ENCODE data around the gene C5AR2.
"Not testable (repeated sequence)": the region's sequence is repeated elsewhere in the genome, so short reads cannot be mapped to it uniquely, and the experiment has no call there.

Gene C5AR2

DNA sequence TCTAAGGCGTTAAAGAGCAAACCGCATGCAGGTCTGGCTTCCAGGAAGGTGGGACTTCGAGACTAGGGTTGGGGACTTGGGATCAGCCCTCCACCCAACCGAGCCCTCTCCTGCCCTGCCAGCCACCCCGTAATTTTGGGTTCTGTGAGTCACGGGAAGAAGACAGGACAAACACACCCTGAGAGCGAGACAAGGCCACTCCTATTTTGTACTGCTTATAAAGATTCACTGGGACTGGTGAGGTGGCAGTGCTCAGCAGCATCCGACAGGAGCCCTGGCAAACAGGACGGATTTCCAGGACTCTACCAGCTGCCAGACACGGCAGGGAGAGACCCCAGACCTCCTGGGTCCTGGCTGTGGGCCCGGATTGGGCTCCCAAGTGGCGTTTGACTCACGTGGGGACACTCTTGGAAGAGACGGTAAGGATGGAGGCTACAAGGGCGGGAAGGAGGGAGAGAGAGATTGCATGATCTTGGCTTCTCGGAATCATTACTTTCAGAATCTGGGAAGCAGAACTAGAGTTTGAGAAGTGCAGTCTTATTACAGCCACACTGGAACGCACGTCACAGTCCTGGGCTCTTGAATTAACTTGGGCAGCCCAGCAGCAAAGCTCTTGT lies at the start of gene C5AR2:
Gene C5AR2, plus strand, starts transcription at position 245 of the 617 bp plus-strand sequence. CDS start 8,625 bp downstream, outside the sequence.
- DNase-seq: no peak

GRCh38 chr19:47283405-47284059 lies 48.4 kb upstream of the C5AR2 start:
- no peak for DNase-seq

GRCh38 chr19:47284324-47284899 lies 47.6 kb upstream of the C5AR2 start:
- no peak for DNase-seq

DNA sequence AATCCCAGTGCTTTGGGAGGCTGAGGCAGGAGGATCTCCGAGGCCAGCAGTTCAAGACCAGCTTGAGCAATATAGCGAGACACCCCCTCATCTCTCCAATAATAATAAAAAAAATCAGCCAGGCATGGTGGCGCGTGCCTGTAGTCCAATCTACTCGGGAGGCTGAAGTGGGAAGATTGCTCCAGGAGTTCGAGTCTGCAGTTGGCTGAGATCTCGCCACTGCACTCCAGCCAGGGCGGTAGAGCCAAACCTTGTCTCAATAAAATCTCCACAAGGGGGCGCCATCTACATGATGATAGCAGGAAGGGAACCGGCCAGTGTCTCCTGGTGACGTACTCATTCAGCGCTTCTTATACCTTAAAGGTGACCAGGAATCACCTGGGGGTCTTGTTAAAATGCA lies 35.9 kb upstream of the C5AR2 start:
- peak; percentile 86 for DNase-seq

GRCh38 chr19:47300867-47301266 lies 31.1 kb upstream of the C5AR2 start:
- not testable (repeated sequence) for DNase-seq

GRCh38 chr19:47302249-47302648 lies 29.7 kb upstream of the C5AR2 start:
- no peak for DNase-seq

- DNase-seq: no peak
These were observed 28.0 kb upstream of the C5AR2 start for GRCh38 chr19:47303966-47304365.

DNA sequence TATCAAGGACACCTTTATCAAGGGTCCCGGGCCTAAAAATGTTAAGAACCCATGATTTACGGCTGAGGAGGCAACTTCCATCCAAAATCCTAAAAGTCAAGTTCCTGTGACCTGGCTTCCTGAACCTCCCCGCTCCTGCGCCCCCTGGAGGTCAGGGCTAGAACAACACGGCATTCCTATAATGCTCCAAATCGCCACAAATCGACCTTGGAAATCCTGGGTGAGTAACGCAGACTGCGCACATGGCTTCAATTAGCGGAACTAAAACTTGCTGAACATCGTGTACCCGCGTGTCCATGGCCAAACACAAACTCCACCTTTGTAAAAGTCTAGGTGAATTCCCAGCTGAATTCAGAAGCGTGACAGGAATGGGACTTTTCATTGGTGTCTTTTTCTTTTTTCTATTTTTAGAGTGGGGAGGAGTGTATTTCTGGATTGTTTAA lies 26.6 kb upstream of the C5AR2 start:
- DNase-seq: peak; percentile 88

DNA sequence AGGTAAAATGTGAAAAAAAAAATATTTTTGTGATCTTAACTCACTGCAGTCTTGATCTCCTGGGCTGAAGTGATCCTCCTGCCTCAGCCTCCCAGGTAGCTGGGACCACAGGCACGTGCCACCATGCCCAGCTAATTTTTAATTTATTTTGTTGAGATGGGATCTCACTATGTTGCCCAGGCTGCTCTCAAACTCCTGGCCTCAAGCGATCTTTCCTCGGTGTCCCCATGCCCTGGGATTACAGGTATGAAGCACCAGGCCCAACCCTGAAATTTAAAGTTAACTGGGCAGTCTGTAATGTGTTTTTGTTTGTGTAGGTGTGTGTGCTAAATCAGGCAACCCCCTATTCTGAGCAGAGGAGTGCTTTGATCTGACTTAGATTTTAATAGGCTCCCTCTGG lies 25.7 kb upstream of the C5AR2 start:
- no peak for DNase-seq

DNA sequence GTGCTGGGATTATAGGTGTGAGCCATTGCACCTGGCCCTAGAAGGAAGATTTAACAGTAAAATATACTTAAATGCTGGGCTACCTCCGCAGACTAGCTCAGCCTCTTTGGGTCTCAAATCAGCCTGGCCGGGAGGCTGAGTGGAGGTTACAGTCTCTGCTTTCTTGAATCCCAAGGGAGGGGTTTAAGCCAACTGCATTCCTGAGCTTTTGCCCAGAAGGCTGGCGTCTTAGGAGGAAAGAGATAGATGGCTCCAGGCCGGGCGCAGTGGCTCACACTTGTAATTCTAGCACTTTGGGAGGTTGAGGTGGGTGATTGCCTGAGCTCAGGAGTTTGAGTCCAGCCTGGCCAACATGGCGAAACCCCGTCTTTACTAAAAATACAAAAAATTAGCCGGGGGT lies 22.9 kb upstream of the C5AR2 start:
- no peak for DNase-seq

DNA sequence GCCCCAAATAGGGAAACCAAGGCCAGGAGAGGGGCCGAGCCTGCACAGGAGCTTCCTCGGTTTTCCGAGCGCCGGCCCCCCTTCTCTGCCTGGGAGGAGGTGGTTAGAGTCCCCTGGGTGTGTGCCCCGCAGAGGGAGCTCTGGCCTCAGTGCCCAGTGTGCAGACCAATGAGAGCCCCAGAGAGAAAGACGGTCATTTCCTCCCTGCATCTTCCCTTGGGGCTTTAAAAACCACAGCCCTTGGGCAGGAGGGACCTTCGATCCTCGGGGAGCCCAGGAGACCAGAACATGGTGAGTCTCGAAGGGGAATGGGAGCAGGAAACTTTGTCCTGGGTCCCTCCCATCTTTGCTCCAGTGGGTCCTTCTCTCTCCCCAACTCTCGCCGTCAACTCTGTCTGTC lies 22.4 kb upstream of the C5AR2 start, which contains the start of gene C5AR1:
Gene C5AR1, plus strand, starts transcription at position 254 of the 400 bp plus-strand sequence. Its CDS starts 35 bp downstream, at position 289.
- no peak for DNase-seq

DNA sequence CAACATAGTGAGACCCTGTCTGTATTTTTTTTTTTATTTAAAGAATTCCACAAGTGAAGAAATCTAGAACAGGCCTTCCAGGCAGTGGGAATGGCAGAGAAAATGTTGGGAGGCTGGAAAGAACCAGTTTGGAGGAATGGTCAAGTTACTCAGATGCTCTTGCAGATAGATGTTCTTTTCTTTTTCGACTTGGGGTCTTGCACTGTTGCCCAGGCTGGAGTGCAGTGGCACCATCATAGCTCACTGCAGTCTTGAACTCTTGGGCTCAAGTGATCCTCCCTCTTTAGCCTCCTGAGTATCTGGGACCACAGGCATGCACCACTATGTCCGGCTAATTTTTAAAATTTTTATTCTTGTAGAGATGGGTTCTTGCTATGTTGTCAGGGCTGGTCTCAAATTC lies 21.7 kb upstream of the C5AR2 start:
- no peak for DNase-seq

- no peak for DNase-seq
These were observed 21.2 kb upstream of the C5AR2 start for GRCh38 chr19:47310819-47311218.

DNA sequence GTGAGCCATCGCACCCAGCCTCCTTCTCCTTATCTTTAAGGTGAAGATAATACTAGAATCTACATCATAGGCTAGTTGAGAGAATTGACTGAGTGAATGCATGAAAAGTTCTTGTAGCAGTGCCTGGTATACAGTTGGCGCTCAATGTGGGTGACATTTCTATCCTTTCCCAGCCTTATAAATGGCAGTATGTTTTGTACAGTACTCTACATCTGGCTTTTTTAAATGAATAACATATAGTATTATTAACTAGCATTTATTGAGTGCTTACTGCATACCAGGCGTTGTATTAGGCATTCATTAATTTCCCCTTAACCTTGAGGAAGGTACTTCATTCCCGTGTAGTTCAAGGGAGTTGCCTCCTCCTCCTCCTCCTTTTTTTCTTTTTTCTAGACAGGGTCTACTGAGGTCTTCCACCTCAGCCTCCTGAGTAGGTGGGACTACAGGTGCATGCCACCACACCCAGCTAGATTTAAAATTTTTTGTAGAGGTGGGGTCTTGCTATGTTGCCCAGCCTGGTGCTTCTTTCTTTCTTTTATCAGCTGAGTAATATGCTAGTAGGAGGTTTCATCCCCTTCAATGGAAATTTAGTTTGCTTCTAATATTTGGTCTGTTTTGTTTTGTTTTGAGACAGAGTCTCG lies 19.5 kb upstream of the C5AR2 start:
- no peak for DNase-seq

DNA sequence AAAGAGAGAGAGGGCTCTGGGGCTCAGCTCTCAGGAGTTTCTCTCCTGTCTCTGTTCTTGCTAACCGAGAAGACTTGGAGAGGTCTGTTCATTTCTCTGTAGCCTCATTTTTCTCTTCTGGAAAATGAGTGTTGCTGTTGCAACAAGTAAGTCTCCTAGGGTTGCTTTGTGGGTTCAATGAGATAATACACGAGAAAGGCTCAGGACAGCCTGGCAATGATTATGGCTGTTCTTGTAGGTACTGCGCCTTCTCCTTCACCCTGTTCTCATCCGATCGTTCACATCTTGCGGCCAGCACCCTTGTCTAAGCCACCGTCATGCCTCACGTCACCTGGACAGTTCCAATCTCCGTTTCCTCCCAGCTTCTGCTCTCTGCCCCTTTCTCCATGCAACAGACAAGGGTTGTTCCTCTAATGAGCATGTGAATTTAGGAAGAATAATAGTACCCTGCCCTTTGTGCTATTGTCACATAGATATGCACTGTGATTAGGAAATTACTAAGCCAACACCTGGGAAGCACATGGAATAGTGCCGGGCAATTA lies 18.1 kb upstream of the C5AR2 start:
- DNase-seq: no peak

- DNase-seq: no peak
These were observed 16.7 kb upstream of the C5AR2 start for GRCh38 chr19:47315125-47315821.

DNA sequence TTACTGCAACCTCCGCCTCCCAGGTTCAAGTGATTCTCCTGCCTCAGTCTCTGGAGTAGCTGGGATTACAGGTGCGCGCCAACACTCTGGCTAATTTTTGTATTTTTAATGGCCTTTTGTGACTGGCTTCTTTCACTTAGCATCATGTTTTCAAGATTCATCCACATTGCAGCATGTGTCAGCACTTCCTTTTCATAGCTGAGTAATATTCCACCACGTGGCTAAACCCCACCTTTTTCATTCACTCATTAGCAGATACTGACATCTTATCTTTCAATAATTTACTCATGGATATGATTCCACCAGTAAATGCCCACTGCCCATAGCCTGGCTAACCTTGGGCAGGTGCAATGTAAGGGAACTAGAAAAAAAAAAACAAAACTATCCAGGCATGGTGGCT lies 15.5 kb upstream of the C5AR2 start:
- DNase-seq: no peak

DNA sequence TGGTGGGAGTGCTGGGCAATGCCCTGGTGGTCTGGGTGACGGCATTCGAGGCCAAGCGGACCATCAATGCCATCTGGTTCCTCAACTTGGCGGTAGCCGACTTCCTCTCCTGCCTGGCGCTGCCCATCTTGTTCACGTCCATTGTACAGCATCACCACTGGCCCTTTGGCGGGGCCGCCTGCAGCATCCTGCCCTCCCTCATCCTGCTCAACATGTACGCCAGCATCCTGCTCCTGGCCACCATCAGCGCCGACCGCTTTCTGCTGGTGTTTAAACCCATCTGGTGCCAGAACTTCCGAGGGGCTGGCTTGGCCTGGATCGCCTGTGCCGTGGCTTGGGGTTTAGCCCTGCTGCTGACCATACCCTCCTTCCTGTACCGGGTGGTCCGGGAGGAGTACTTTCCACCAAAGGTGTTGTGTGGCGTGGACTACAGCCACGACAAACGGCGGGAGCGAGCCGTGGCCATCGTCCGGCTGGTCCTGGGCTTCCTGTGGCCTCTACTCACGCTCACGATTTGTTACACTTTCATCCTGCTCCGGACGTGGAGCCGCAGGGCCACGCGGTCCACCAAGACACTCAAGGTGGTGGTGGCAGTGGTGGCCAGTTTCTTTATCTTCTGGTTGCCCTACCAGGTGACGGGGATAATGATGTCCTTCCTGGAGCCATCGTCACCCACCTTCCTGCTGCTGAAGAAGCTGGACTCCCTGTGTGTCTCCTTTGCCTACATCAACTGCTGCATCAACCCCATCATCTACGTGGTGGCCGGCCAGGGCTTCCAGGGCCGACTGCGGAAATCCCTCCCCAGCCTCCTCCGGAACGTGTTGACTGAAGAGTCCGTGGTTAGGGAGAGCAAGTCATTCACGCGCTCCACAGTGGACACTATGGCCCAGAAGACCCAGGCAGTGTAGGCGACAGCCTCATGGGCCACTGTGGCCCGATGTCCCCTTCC lies 11.8 kb upstream of the C5AR2 start:
- no peak for DNase-seq

DNA sequence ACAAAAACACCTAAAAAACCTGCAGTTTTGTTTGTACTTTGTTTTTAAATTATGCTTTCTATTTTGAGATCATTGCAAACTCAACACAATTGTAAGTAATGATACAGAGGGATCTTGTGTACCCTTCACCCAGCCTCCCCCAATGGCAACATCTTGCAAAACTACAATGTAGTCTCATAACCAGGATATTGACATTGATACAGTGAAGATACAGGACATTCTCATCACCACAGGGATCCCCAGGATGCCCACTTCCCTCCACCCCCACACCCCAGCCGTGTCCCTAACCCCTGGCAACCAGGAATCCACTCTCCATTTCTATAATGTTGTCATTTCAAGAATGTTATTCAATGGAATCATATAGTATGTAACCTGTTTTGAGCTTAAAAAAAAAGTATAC lies 10.3 kb upstream of the C5AR2 start:
- no peak for DNase-seq

- no peak for DNase-seq
These were observed 9.9 kb upstream of the C5AR2 start for GRCh38 chr19:47322058-47322457.

- DNase-seq: no peak
These were observed 8.6 kb upstream of the C5AR2 start for GRCh38 chr19:47323409-47323808.

DNA sequence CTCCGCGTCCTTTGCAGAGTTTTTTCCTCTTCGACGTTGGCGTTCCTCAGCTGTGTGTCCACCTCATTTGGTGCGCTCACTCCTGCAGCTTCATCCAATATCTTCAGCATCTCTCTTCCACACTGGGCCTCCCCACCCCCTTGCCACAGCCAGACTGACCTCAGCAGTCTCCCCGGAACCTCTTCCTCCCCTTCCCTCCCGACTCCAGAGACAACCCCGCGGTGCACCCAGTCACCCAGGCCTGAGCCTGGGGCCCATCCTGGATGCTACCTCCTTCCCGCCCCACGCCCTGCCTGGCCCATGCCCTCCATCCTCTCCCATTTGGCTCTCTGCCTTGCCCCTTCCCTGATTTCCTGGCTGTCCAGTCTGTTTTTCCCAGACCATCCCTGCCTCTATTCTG lies 8.1 kb upstream of the C5AR2 start:
- DNase-seq: no peak
